ENCODE results near the gene KIF2A.
"Not testable (repeated sequence)": the region's sequence is repeated elsewhere in the genome, so short reads cannot be mapped to it uniquely, and the experiment has no call there.

The KIF2A gene

DNA sequence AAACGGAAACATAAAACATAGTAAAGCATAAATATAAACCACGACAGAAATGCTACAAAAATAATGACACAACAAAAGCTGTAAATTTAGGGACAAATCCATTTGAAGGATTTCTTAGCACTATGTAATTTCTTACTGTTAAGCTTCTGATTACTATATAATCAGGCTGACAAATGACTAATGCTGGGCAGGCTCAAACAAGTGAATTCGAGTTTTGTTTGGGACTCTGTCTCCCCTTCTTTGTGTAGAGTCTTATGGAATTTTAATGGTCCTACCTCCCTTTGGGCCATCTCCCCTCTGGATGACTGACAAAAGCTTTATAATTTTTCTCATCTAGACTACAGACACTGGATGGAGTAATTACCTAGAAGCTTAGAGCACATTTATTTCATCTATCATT lies 24.6 kb upstream of the KIF2A start:
- Histone ChIP-seq H3K4me3 (ENCODE audit: low read length) (no peak overlapping the region), H3K9me3 (ENCODE audit: low read length) (no peaks in the 10 kb centered on the region), H2AFZ (ENCODE audit: low read depth, low read length) (no peak overlapping the region), H3K4me1 (ENCODE audit: insufficient read depth, low read length) (no peaks in the 10 kb centered on the region), H3K27me3 (ENCODE audit: insufficient read depth, low read length) (no peaks in the 10 kb centered on the region), H3K36me3 (ENCODE audit: insufficient read depth, low read length) (no peaks in the 10 kb centered on the region)

DNA sequence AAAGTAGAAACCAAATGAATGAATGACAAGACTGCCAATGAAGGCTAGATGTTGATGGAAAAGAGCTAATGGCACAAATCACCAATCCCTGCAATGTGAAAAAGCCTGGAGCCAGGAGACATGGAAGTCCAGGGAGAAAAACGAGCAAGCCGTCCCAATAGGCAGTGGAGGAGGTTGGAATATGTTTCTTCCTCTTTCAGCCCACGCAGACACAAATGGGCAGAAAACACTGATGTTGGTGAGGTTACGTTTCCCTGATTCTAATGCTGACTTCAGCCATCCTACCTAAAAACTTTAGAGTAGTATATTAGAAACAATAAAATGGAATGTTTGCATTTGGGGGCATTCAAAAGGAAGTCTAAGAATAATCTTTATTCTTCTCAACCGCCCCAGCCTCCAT lies 23.9 kb upstream of the KIF2A start:
- no peaks in the 10 kb centered on the region for H3K4me1 ChIP-seq (ENCODE audit: insufficient read depth, low read length)
- H3K27me3 ChIP-seq (ENCODE audit: insufficient read depth, low read length): no peaks in the 10 kb centered on the region
- H3K4me3 ChIP-seq (ENCODE audit: low read length): no peak overlapping the region
- H2AFZ ChIP-seq (ENCODE audit: low read depth, low read length): no peak overlapping the region
- no peaks in the 10 kb centered on the region for H3K36me3 ChIP-seq (ENCODE audit: insufficient read depth, low read length)
- no peaks in the 10 kb centered on the region for H3K9me3 ChIP-seq (ENCODE audit: low read length)

DNA sequence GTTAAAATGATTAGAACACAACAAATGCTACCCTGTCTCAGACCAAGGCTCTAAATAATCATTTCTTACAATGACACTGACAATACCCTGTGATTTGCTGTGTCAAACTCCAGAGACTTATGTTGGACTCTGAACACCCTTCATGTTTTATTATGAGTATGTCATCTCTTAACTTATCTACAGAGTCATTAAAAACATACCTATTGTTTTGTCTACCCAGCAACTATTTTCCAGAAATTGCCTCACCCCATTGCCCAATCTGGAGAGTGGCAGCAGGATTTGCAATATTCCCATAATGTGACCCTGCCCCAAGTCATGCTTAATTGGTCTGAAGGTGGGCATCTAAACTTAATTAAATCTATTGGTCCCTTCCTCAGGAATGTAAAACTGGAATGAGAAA lies 23.0 kb upstream of the KIF2A start:
- no peak overlapping the region for H3K4me3 ChIP-seq (ENCODE audit: low read length)
- H3K27me3 ChIP-seq (ENCODE audit: insufficient read depth, low read length): no peaks in the 10 kb centered on the region
- H3K36me3 ChIP-seq (ENCODE audit: insufficient read depth, low read length): no peaks in the 10 kb centered on the region
- no peaks in the 10 kb centered on the region for H3K9me3 ChIP-seq (ENCODE audit: low read length)
- H3K4me1 ChIP-seq (ENCODE audit: insufficient read depth, low read length): no peaks in the 10 kb centered on the region
- H2AFZ ChIP-seq (ENCODE audit: low read depth, low read length): no peak overlapping the region

DNA sequence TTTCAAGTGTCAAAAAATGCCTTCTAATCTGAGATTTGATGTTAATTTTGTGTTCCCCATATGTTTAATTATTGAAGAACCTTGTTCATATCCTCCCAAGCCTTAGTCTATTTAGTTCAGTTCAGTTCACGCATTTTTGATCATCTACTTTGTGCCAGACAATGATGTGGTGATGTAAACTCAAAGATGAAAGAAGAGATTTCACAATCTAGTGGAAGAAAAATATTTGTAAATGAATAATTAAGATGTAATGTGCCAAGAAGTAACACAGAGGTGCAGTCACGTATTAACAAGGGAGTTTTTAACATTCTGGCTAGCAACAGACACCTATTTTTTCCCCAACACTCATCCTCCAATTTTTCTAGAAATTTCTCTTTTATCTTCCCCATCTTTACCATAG lies 22.1 kb upstream of the KIF2A start:
- no peak overlapping the region for H2AFZ ChIP-seq (ENCODE audit: low read depth, low read length)
- no peaks in the 10 kb centered on the region for H3K36me3 ChIP-seq (ENCODE audit: insufficient read depth, low read length)
- H3K4me3 ChIP-seq (ENCODE audit: low read length): no peak overlapping the region
- no peaks in the 10 kb centered on the region for H3K27me3 ChIP-seq (ENCODE audit: insufficient read depth, low read length)
- H3K9me3 ChIP-seq (ENCODE audit: low read length): no peaks in the 10 kb centered on the region
- H3K4me1 ChIP-seq (ENCODE audit: insufficient read depth, low read length): no peaks in the 10 kb centered on the region

- Histone ChIP-seq H2AFZ (ENCODE audit: low read depth, low read length) (no peak overlapping the region), H3K36me3 (ENCODE audit: insufficient read depth, low read length) (no peaks in the 10 kb centered on the region), H3K4me1 (ENCODE audit: insufficient read depth, low read length) (no peaks in the 10 kb centered on the region)
Observed at GRCh38 chr5:62284946-62285891, 20.8 kb upstream of the KIF2A start.

DNA sequence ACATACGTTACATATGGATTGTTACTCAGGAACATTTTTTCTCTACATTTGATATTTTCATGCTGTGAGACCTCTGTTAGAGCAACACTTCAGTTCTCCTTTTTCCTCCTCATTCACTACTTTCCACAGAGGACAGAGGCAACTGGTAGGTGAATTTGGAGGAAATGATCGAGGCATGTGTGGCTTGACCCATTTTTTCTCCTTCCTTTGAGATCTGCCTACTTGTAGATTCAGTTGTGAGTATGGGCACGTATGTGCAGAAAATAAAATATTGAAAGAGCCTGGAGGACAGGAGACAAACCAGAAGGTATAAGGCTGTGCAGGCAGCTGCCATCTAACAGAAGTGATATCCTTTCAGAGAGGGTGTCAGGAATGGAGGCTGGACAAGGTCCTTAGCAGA lies 19.2 kb upstream of the KIF2A start:
- H3K9me3 ChIP-seq (ENCODE audit: low read length): no peaks in the 10 kb centered on the region
- H3K27me3 ChIP-seq (ENCODE audit: insufficient read depth, low read length): no peaks in the 10 kb centered on the region
- no peaks in the 10 kb centered on the region for H3K36me3 ChIP-seq (ENCODE audit: insufficient read depth, low read length)
- no peak overlapping the region for H2AFZ ChIP-seq (ENCODE audit: low read depth, low read length)
- no peaks in the 10 kb centered on the region for H3K4me1 ChIP-seq (ENCODE audit: insufficient read depth, low read length)
- H3K4me3 ChIP-seq (ENCODE audit: low read length): no peak overlapping the region

More at GRCh38 chr5:62284946-62285891, 20.8 kb upstream of the KIF2A start:
- H3K9me3 ChIP-seq (ENCODE audit: low read length): no peaks in the 10 kb centered on the region
- no peaks in the 10 kb centered on the region for H3K27me3 ChIP-seq (ENCODE audit: insufficient read depth, low read length)
- H3K4me3 ChIP-seq (ENCODE audit: low read length): no peak overlapping the region

GRCh38 chr5:62287237-62287636 lies 18.8 kb upstream of the KIF2A start:
- Histone ChIP-seq H3K9me3 (ENCODE audit: low read length) (no peaks in the 10 kb centered on the region), H3K36me3 (ENCODE audit: insufficient read depth, low read length) (no peaks in the 10 kb centered on the region), H2AFZ (ENCODE audit: low read depth, low read length) (no peak overlapping the region), H3K4me3 (ENCODE audit: low read length) (no peak overlapping the region), H3K4me1 (ENCODE audit: insufficient read depth, low read length) (no peaks in the 10 kb centered on the region), H3K27me3 (ENCODE audit: insufficient read depth, low read length) (no peaks in the 10 kb centered on the region)

DNA sequence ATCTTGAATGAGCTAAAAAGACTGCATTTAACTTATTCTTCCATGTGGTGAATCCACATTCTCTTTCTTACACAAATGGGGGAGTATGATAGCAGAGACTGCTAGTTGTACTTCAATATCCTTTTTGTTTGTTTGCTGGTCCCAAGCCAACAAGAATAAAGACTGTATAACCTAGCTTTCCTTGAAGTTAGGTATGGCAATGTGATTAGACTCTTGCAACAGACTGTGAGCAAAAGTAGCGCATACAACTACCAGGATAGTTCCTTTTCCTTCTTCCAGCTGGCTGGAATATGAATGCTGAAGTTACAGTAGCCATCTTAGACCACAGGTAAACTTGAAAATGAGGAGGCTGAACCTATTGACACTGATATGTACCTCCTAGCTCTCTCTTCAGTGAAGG lies 17.9 kb upstream of the KIF2A start:
- H2AFZ ChIP-seq (ENCODE audit: low read depth, low read length): no peak overlapping the region
- H3K27me3 ChIP-seq (ENCODE audit: insufficient read depth, low read length): no peaks in the 10 kb centered on the region
- no peaks in the 10 kb centered on the region for H3K9me3 ChIP-seq (ENCODE audit: low read length)
- no peaks in the 10 kb centered on the region for H3K4me1 ChIP-seq (ENCODE audit: insufficient read depth, low read length)
- no peaks in the 10 kb centered on the region for H3K36me3 ChIP-seq (ENCODE audit: insufficient read depth, low read length)
- H3K4me3 ChIP-seq (ENCODE audit: low read length): no peak overlapping the region

DNA sequence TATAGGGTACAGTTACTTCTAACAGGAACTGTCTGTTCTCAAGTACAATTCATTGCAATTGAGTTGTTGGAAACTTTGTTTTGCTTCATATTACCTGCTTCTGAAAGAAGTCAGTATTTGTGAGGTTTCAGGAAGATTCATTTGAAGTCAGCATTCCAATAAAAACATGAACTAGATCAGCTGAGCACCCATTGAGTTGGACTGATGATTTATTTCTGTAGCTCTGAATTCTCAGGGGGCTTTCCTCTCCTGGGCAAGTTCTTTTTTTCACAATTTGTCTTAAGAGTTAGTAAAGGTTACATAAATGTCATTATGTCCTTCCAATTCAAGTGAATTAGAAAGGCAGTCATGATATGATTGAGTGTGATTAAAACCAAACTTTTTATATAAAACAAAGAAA lies 16.2 kb upstream of the KIF2A start:
- Histone ChIP-seq H3K9me3 (ENCODE audit: low read length) (no peaks in the 10 kb centered on the region), H3K36me3 (ENCODE audit: insufficient read depth, low read length) (no peaks in the 10 kb centered on the region), H2AFZ (ENCODE audit: low read depth, low read length) (no peak overlapping the region), H3K27me3 (ENCODE audit: insufficient read depth, low read length) (no peaks in the 10 kb centered on the region), H3K4me1 (ENCODE audit: insufficient read depth, low read length) (no peaks in the 10 kb centered on the region), H3K4me3 (ENCODE audit: low read length) (no peak overlapping the region)

- H2AFZ ChIP-seq (ENCODE audit: low read depth, low read length); H3K4me3 ChIP-seq (ENCODE audit: low read length); H3K27me3 ChIP-seq (ENCODE audit: insufficient read depth, low read length); H3K4me1 ChIP-seq (ENCODE audit: insufficient read depth, low read length); H3K36me3 ChIP-seq (ENCODE audit: insufficient read depth, low read length); H3K9me3 ChIP-seq (ENCODE audit: low read length): not testable (repeated sequence)
Observed at GRCh38 chr5:62291829-62292228, 14.2 kb upstream of the KIF2A start.

- Histone ChIP-seq H3K9me3 (ENCODE audit: low read length) (no peaks in the 10 kb centered on the region), H3K4me1 (ENCODE audit: insufficient read depth, low read length) (no peaks in the 10 kb centered on the region), H3K27me3 (ENCODE audit: insufficient read depth, low read length) (no peaks in the 10 kb centered on the region), H3K36me3 (ENCODE audit: insufficient read depth, low read length) (no peaks in the 10 kb centered on the region), H3K4me3 (ENCODE audit: low read length) (no peak overlapping the region), H2AFZ (ENCODE audit: low read depth, low read length) (no peak overlapping the region)
Observed at GRCh38 chr5:62296998-62297397, 9.0 kb upstream of the KIF2A start.

- no peaks in the 10 kb centered on the region for H3K4me1 ChIP-seq (ENCODE audit: insufficient read depth, low read length)
- H3K4me3 ChIP-seq (ENCODE audit: low read length): no peak overlapping the region
- no peak overlapping the region for H2AFZ ChIP-seq (ENCODE audit: low read depth, low read length)
- no peaks in the 10 kb centered on the region for H3K27me3 ChIP-seq (ENCODE audit: insufficient read depth, low read length)
- no peaks in the 10 kb centered on the region for H3K9me3 ChIP-seq (ENCODE audit: low read length)
- H3K36me3 ChIP-seq (ENCODE audit: insufficient read depth, low read length): no peaks in the 10 kb centered on the region
Observed at GRCh38 chr5:62298118-62298517, 7.9 kb upstream of the KIF2A start.

- Histone ChIP-seq H3K4me1 (ENCODE audit: insufficient read depth, low read length) (no peaks in the 10 kb centered on the region), H3K9me3 (ENCODE audit: low read length) (no peaks in the 10 kb centered on the region), H3K27me3 (ENCODE audit: insufficient read depth, low read length) (no peaks in the 10 kb centered on the region), H3K36me3 (ENCODE audit: insufficient read depth, low read length) (no peaks in the 10 kb centered on the region), H3K4me3 (ENCODE audit: low read length) (no peak overlapping the region), H2AFZ (ENCODE audit: low read depth, low read length) (no peak overlapping the region)
Observed at GRCh38 chr5:62299101-62299500, 6.9 kb upstream of the KIF2A start.

GRCh38 chr5:62299600-62299999 lies 6.4 kb upstream of the KIF2A start:
- H3K27me3 ChIP-seq (ENCODE audit: insufficient read depth, low read length): no peaks in the 10 kb centered on the region
- no peaks in the 10 kb centered on the region for H3K36me3 ChIP-seq (ENCODE audit: insufficient read depth, low read length)
- no peak overlapping the region for H2AFZ ChIP-seq (ENCODE audit: low read depth, low read length)
- H3K4me1 ChIP-seq (ENCODE audit: insufficient read depth, low read length): no peaks in the 10 kb centered on the region
- no peaks in the 10 kb centered on the region for H3K9me3 ChIP-seq (ENCODE audit: low read length)
- H3K4me3 ChIP-seq (ENCODE audit: low read length): no peak overlapping the region

Measured in neuron (in vitro differentiated cells).